Uterus (tissue), 2 donors: ENCODE measurements around the gene CXCL8.

Experiments
- POLR2A ChIP-seq, 2 donors: fragments of 450-650 bp; IDR thresholded peaks; one replicate each; pipeline ENCODE4 v1.6.1; 2016; ENCODE audit warnings: antibody characterized with exemption in 2 of 2, mild to moderate bottlenecking in 1 of 2, moderate library complexity in 1 of 2
- TF ChIP-seq, protein P1 (sequence below), 4 experiments: fragments of 200-600 bp in 2 of 4; fragments of 450-650 bp in 2 of 4; sonication (generic) in 2 of 4; IDR thresholded peaks; one replicate each; pipeline ENCODE4 v1.5.1; 2016 to 2019; ENCODE audit warnings: antibody characterized with exemption in 4 of 4, mild to moderate bottlenecking in 2 of 4, moderate library complexity in 1 of 4

DNA sequence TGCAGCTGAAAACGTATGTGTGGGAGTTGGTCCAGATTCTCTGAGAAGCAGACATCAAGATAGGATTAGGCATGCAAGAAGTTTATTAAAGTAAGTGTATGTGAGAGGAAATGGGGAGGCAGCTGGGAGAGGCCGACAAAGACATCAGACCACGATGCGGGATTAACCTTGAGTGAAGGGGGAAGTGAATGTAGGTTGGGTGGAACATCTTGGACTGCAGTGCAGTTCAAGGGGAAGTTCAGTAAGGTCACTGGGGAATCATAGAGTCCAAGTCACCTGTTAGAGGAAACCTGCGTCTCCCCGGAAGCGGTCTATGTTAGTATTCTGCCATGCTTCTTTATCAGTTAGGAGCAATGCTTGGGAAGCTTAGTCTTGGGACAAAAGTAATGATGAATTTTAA lies 22.0 kb downstream of the CXCL8 start:
- TF ChIP-seq, protein P1, sequence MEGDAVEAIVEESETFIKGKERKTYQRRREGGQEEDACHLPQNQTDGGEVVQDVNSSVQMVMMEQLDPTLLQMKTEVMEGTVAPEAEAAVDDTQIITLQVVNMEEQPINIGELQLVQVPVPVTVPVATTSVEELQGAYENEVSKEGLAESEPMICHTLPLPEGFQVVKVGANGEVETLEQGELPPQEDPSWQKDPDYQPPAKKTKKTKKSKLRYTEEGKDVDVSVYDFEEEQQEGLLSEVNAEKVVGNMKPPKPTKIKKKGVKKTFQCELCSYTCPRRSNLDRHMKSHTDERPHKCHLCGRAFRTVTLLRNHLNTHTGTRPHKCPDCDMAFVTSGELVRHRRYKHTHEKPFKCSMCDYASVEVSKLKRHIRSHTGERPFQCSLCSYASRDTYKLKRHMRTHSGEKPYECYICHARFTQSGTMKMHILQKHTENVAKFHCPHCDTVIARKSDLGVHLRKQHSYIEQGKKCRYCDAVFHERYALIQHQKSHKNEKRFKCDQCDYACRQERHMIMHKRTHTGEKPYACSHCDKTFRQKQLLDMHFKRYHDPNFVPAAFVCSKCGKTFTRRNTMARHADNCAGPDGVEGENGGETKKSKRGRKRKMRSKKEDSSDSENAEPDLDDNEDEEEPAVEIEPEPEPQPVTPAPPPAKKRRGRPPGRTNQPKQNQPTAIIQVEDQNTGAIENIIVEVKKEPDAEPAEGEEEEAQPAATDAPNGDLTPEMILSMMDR (IDR thresholded peaks at IDR 0.05): no peak
- TF ChIP-seq POLR2A (IDR thresholded peaks at IDR 0.05): no peak
